Tibial artery (tissue), 4 donors: ENCODE measurements around the gene KCNF1.
A peak's percentile ranks its signal among the peaks of the same experiment; 100 is the strongest.

Source experiments
- DNase-seq, 2 donors: peaks; one replicate each; pipeline ENCODE4 v3.0.0-alpha.2; 2019
- H3K27ac ChIP-seq, 2 donors: fragments of 200-600 bp; sonication (generic) in 1 of 2; 1 replicate in 1 of 2; 2 replicates in 1 of 2; pipeline ENCODE4 v1.5.1; 2018 to 2019; ENCODE audit warnings: mild to moderate bottlenecking in 1 of 2
- H3K27me3 ChIP-seq, 2 donors: fragments of 200-600 bp; sonication (generic) in 1 of 2; one replicate each; pipeline versions ENCODE4 v1.5.1 to v1.6.0; 2016 to 2019
- H3K36me3 ChIP-seq, 3 donors: fragments of 200-600 bp; sonication (generic) in 2 of 3; one replicate each; pipeline ENCODE4 v1.5.1; 2016 to 2019; ENCODE audit warnings: mild to moderate bottlenecking in 2 of 3
- H3K4me1 ChIP-seq, 4 donors: fragments of 200-600 bp; sonication (generic) in 2 of 4; 1 replicate in 3 of 4; 2 replicates in 1 of 4; pipeline ENCODE4 v1.5.1; 2016 to 2019
- H3K4me3 ChIP-seq, 2 donors: fragments of 200-600 bp; sonication (generic) in 1 of 2; 1 replicate in 1 of 2; 2 replicates in 1 of 2; pipeline ENCODE4 v1.5.1; 2018 to 2019; ENCODE audit warnings: mild to moderate bottlenecking in 2 of 2
- H3K9me3 ChIP-seq, 3 donors: fragments of 200-600 bp; sonication (generic) in 1 of 3; one replicate each; pipeline ENCODE4 v1.5.1; 2016 to 2019
- intact Hi-C: fragments of 100-400 bp; cut with DNase I; formaldehyde crosslinking; loops from one replicate; pipeline ENCODE4 v1.15.0; 2023; ENCODE audit warnings: low total_unique reads
- TF ChIP-seq, protein P1 (sequence below), 2 experiments: fragments of 200-600 bp in 1 of 2; fragments of 450-650 bp in 1 of 2; IDR thresholded peaks; one replicate each; pipeline ENCODE4 v1.5.1; 2017 to 2019; ENCODE audit warnings: antibody characterized with exemption in 2 of 2, mild to moderate bottlenecking in 1 of 2, moderate library complexity in 1 of 2

Gene KCNF1

DNA sequence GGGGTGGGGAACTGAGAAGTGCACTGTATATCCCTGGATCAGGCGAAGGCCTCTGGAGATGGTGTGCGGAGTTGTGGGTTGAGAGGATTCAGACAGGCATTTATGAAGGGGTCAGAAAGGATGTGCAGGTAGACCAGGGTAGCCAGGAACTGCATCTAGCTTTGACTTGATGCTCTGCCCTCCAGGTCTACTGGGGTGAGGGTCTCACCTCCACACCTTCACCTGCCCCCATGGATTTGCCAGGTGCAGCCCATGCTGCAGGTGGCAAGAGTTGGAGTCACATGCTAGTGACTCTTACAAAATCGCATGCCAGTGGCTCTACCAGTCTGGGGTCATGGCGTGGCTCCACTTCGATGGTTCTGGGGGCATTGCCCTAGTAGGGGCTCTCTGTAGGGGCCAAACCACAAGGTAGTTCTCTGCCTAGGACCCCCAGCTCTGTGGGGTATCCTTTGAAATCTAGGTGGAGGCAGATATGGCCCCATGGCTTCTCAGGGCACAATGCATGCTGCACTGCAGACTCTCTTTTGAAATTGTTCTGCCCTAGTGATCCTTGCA is 18.9 kb upstream of the KCNF1 start:
- Histone ChIP-seq H3K4me1 (no peaks in the 10 kb centered on the region), H3K9me3 (no peaks in the 10 kb centered on the region), H3K27me3 (peaks cover 0 to 12% of the 10 kb centered on the region in 2 donors), H3K36me3 (no peaks in the 10 kb centered on the region), H3K4me3 (no peak overlapping the region), H3K27ac (no peak overlapping the region)
- peak in 1 of 2 donors; percentile 42 for DNase-seq
- intact Hi-C loops, result no loop called here
- TF ChIP-seq, protein P1, sequence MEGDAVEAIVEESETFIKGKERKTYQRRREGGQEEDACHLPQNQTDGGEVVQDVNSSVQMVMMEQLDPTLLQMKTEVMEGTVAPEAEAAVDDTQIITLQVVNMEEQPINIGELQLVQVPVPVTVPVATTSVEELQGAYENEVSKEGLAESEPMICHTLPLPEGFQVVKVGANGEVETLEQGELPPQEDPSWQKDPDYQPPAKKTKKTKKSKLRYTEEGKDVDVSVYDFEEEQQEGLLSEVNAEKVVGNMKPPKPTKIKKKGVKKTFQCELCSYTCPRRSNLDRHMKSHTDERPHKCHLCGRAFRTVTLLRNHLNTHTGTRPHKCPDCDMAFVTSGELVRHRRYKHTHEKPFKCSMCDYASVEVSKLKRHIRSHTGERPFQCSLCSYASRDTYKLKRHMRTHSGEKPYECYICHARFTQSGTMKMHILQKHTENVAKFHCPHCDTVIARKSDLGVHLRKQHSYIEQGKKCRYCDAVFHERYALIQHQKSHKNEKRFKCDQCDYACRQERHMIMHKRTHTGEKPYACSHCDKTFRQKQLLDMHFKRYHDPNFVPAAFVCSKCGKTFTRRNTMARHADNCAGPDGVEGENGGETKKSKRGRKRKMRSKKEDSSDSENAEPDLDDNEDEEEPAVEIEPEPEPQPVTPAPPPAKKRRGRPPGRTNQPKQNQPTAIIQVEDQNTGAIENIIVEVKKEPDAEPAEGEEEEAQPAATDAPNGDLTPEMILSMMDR (IDR thresholded peaks at IDR 0.05), result no peak

DNA sequence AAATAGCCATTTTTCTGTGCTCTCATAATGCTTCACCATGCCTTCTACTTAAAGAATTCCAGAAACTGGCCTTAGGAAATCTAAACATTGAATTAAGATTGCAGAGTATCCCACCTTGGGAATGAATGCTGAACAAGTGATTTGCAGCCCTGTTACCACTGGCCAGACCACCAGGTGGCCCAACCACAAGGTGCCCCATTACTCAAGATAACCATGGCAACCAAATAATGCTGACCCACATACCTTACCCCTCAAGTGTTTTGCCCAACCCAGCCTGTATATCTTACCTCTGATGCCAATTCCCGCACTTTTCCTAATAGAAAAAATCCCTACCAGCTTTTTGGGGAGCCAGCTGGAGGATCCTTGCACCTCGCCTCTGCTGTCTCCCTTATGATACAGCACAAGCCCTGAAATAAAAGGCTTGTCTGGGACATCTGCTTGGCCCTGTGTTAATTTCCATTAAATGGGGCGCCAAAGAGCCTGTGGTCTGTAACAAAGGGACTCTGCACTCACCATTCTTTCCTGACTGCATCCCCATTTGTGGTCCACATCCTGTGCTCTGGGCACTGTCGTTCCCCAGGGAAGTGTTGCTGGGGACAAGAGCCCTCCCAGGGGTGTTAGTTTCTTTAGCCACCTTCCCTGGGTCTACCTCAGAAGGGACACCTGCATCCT is 17.3 kb upstream of the KCNF1 start:
- TF ChIP-seq, protein P1 (IDR thresholded peaks at IDR 0.05), result no peak
- no peak overlapping the region for H3K27ac ChIP-seq
- H3K36me3 ChIP-seq, result no peaks in the 10 kb centered on the region
- intact Hi-C loops, result no loop called here
- peak in 1 of 2 donors; percentile 31 for DNase-seq
- no peaks in the 10 kb centered on the region for H3K9me3 ChIP-seq
- no peak overlapping the region for H3K4me3 ChIP-seq
- H3K27me3 ChIP-seq, result peaks cover 0 to 12% of the 10 kb centered on the region in 2 donors
- no peaks in the 10 kb centered on the region for H3K4me1 ChIP-seq

DNA sequence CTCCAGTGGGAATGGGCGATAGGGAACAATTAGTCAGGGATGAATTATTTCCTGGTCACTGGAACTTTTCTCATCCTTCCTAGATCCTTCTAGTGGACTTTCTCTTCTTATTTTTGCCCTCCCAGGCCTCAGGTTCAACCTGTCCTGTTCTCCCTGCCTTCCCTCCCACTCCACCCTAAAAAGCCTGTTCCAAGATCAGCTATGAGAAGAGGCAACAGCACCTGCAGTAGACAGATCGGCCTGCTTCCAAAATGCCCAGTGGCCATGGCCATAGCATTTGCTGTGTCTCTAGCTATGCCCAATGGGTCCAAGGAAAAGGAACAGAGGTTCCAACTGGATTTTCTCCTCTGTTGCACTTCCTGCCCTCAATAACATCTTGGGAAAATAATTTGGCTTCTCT is 16.5 kb upstream of the KCNF1 start:
- peak in 1 of 2 donors; percentile 9 for DNase-seq

DNA sequence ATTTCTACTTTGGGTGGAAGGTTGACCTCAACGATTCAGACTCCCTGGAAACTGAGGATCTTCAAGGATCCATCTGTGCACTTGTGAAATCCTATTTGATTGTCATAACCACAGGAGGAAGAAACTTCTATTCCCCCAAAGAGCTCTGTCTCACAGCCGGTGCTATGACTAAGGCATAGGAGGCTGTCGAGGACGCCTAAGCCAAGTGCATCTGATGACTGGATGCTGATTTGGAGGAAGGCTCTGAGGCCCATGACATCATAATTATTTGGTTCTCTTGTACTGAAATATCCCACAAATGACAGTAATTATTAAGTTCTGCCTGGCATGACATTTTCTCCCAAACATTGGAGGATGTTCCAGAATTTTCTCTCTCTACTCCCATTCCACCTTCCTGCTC is 13.8 kb upstream of the KCNF1 start:
- intact Hi-C loops, result loop anchor here (5.0 kb wide), 1 partner anchor 1989 kb away; no protein-coding TSS in a partner anchor
- no peaks in the 10 kb centered on the region for H3K4me1 ChIP-seq
- peak in 1 of 2 donors; percentile 7 for DNase-seq

More for the DNA sequence above, 16.5 kb upstream of the KCNF1 start:
- H3K27me3 ChIP-seq, result peaks cover 0 to 7% of the 10 kb centered on the region in 2 donors
- H3K9me3 ChIP-seq, result no peaks in the 10 kb centered on the region
- intact Hi-C loops, result loop anchor here (5.0 kb wide), 1 partner anchor 1992 kb away; no protein-coding TSS in a partner anchor
- no peaks in the 10 kb centered on the region for H3K4me1 ChIP-seq
- H3K4me3 ChIP-seq, result no peak overlapping the region
- H3K27ac ChIP-seq, result no peak overlapping the region
- H3K36me3 ChIP-seq, result no peaks in the 10 kb centered on the region
- TF ChIP-seq, protein P1 (IDR thresholded peaks at IDR 0.05), result no peak

DNA sequence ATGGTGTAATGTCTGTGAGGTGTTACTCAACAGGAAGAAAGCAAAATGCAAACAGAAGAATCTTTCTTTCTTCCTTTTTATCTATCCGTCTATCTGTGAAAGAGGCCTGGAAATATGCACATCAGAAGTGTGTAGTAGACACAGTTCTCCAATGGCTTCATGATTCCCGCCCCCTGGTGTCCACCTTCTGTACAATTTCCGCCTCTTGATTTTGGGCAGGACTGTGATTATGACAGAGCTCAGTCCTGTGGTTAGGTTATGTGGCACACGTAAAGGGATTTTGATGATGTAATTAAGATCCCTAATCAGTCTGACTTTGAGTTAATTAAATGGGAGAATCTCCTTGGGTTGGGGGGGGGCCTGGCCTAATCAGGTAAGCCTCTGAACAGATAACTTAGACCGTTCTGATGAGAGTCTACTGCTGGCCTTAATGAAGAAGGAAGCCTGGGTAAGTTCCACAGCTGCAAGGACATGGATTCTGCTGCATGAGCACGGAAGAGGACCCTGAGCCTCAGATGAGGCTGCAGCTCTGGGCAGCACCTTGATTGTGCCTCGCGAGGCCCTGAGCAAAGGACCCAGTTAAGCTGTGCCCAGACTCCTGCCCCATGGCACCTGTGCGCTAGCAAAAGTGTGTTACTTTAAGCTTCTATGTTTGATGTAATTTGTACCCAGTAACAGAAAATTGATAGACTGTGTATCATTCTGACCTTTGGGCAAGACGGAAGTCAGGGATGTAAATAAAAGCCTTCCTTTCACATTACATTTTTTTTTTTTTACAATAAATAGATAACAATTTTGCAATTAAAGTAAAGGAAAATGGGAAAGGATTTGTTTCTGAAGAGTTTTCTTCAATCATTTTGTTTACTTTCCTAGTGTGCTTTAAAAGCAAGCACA is 11.3 kb upstream of the KCNF1 start:
- H3K27me3 ChIP-seq, result no peaks in the 10 kb centered on the region
- H3K27ac ChIP-seq, result no peak overlapping the region
- H3K4me3 ChIP-seq, result no peak overlapping the region
- TF ChIP-seq, protein P1 (IDR thresholded peaks at IDR 0.05), result no peak
- no peaks in the 10 kb centered on the region for H3K4me1 ChIP-seq
- intact Hi-C loops, result no loop called here
- peak in 1 of 2 donors; percentile 48 for DNase-seq
- H3K9me3 ChIP-seq, result peaks cover 0 to 3% (median 0%) of the 10 kb centered on the region in 3 donors
- H3K36me3 ChIP-seq, result no peaks in the 10 kb centered on the region

More for the DNA sequence above, 13.8 kb upstream of the KCNF1 start:
- no peaks in the 10 kb centered on the region for H3K9me3 ChIP-seq
- H3K36me3 ChIP-seq, result no peaks in the 10 kb centered on the region
- no peak overlapping the region for H3K4me3 ChIP-seq
- no peaks in the 10 kb centered on the region for H3K27me3 ChIP-seq
- TF ChIP-seq, protein P1 (IDR thresholded peaks at IDR 0.05), result no peak
- no peak overlapping the region for H3K27ac ChIP-seq
